ENCODE results near the gene GOLGA8N.
"Not testable (repeated sequence)": the region's sequence is repeated elsewhere in the genome, so short reads cannot be mapped to it uniquely, and the experiment has no call there.

- TF ChIP-seq EZH2 (IDR thresholded peaks at IDR 0.05; ENCODE audit: insufficient read depth, low read length); CTCF (IDR thresholded peaks at IDR 0.05; ENCODE audit: insufficient read depth, low read depth, low read length): not testable (repeated sequence)
These were observed 49.8 kb upstream of the GOLGA8N start for GRCh38 chr15:32543456-32543855.

Measured in astrocyte (in vitro differentiated cells and primary cell).